OCI-LY1 (cell line): ENCODE data around the gene EPB41.
A peak's percentile ranks its signal among the peaks of the same experiment; 100 is the strongest.

Source experiments
- H2AFZ ChIP-seq: fragments of 200-600 bp; sonication (generic), shearing (Covaris generic); 2 replicates; pipeline ENCODE4 v1.6.0; 2014; ENCODE audit warnings: antibody characterized with exemption, mild to moderate bottlenecking, low read length
- H3F3A ChIP-seq: fragments of 200-600 bp; sonication (generic), shearing (Covaris generic); 2 replicates; pipeline ENCODE4 v1.6.0; 2014; ENCODE audit warnings: mild to moderate bottlenecking, antibody characterized with exemption, low read length, moderate library complexity; ENCODE audit not compliant: insufficient read depth
- H3K27ac ChIP-seq: fragments of 200-600 bp; sonication (generic); 2 replicates; pipeline ENCODE4 v1.5.1; 2014; ENCODE audit warnings: low read length, mixed run types, mild to moderate bottlenecking, low read depth; ENCODE audit not compliant: poor library complexity, severe bottlenecking
- H3K27me3 ChIP-seq: fragments of 200-600 bp; sonication (generic); 2 replicates; pipeline ENCODE4 v1.6.0; 2014; ENCODE audit warnings: antibody characterized with exemption, mild to moderate bottlenecking, low read length, moderate library complexity; ENCODE audit not compliant: insufficient read depth
- H3K36me3 ChIP-seq: fragments of 200-600 bp; sonication (generic); 2 replicates; pipeline ENCODE4 v1.6.1; 2014; ENCODE audit warnings: mild to moderate bottlenecking, antibody characterized with exemption, low read length, moderate library complexity, mixed read lengths; ENCODE audit not compliant: insufficient read depth
- H3K4me1 ChIP-seq: fragments of 200-600 bp; sonication (generic); 2 replicates; pipeline ENCODE4 v1.5.1; 2014; ENCODE audit warnings: mild to moderate bottlenecking, low read length, moderate library complexity; ENCODE audit not compliant: insufficient read depth, severe bottlenecking
- H3K4me2 ChIP-seq: fragments of 200-600 bp; sonication (generic), shearing (Covaris generic); 2 replicates; pipeline ENCODE4 v1.6.1; 2014; ENCODE audit warnings: low read length
- H3K4me3 ChIP-seq: fragments of 200-600 bp; sonication (generic); 2 replicates; pipeline ENCODE4 v1.5.1; 2014; ENCODE audit warnings: low read length, low read depth, mild to moderate bottlenecking, mixed read lengths; ENCODE audit not compliant: poor library complexity, severe bottlenecking
- H3K79me2 ChIP-seq: fragments of 200-600 bp; shearing (Covaris generic); 2 replicates; pipeline ENCODE4 v1.6.1; 2016; ENCODE audit warnings: mixed run types, low read length, mixed read lengths; ENCODE audit not compliant: insufficient read depth
- H3K9ac ChIP-seq: fragments of 200-600 bp; sonication (generic), shearing (Covaris generic); 2 replicates; pipeline ENCODE4 v1.6.1; 2014; ENCODE audit warnings: mild to moderate bottlenecking, low read length, mixed read lengths
- H3K9me2 ChIP-seq: fragments of 200-600 bp; sonication (generic), shearing (Covaris generic); 2 replicates; pipeline ENCODE4 v1.6.1; 2014; ENCODE audit warnings: low read depth, mild to moderate bottlenecking, low read length, mixed read lengths
- H3K9me3 ChIP-seq: fragments of 200-600 bp; shearing (Covaris generic); 2 replicates; pipeline ENCODE4 v1.6.1; 2014; ENCODE audit warnings: low read length, mixed read lengths
- H4K20me1 ChIP-seq: fragments of 200-600 bp; sonication (generic), shearing (Covaris generic); 2 replicates; pipeline ENCODE4 v1.6.0; 2016; ENCODE audit warnings: mild to moderate bottlenecking, low read length; ENCODE audit not compliant: insufficient read depth
- EZH2 ChIP-seq: fragments of 200-600 bp; sonication (generic), shearing (Covaris generic); IDR thresholded peaks from 2 replicates; pipeline ENCODE4 v1.8.0; 2017; ENCODE audit warnings: borderline replicate concordance, mixed run types, mild to moderate bottlenecking, antibody characterized with exemption, low read length, moderate library complexity, mixed read lengths
- TF ChIP-seq, protein P1 (sequence below): fragments of 200-600 bp; sonication (generic), shearing (Covaris generic); IDR thresholded peaks from 2 replicates; pipeline ENCODE4 v1.5.1; 2017; ENCODE audit warnings: mild to moderate bottlenecking, antibody characterized with exemption, low read length, moderate library complexity, mixed read lengths

EPB41 gene

DNA sequence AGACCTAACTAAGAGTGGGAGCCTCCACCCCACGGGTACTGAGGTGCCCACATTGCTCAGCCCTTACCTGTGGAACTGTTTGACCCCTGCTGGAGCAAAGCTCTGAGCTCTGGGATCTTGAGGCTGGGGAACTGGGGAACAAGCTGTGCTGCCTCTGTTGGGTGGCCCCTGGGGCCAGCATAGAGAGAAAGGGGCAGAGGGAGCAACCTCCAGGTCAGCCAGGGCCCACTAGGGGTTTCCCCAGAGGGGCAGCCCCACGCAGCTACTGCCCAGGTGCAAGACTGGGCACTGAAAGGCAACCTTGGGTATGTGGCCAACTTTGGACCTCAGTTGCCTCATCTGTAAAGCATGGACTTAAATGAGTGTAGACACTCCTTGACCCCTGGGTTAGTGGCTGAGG, 23.5 kb upstream of the EPB41 start:
- Histone ChIP-seq H3K79me2 (0 out of 2 replicates have a peak, but pooled peaks cover 7% of the 10 kb centered on the region), H3K27ac (no peak overlapping the region)

GRCh38 chr1:28891256-28891655, 23.1 kb upstream of the EPB41 start:
- H3K9me3 ChIP-seq, result no peaks in the 10 kb centered on the region
- no peaks in the 10 kb centered on the region for H3K9me2 ChIP-seq
- no peak overlapping the region for H3K4me3 ChIP-seq
- no peak overlapping the region for H3K4me2 ChIP-seq
- H3F3A ChIP-seq, result peaks cover 1% of the 10 kb centered on the region; the same call in 1 of the 2 replicates
- H3K79me2 ChIP-seq, result 0 out of 2 replicates have a peak, but pooled peaks cover 7% of the 10 kb centered on the region
- H3K9ac ChIP-seq, result no peak overlapping the region
- peaks cover 24% of the 10 kb centered on the region for H3K4me1 ChIP-seq
- no peak for TF ChIP-seq EZH2
- TF ChIP-seq, protein P1, sequence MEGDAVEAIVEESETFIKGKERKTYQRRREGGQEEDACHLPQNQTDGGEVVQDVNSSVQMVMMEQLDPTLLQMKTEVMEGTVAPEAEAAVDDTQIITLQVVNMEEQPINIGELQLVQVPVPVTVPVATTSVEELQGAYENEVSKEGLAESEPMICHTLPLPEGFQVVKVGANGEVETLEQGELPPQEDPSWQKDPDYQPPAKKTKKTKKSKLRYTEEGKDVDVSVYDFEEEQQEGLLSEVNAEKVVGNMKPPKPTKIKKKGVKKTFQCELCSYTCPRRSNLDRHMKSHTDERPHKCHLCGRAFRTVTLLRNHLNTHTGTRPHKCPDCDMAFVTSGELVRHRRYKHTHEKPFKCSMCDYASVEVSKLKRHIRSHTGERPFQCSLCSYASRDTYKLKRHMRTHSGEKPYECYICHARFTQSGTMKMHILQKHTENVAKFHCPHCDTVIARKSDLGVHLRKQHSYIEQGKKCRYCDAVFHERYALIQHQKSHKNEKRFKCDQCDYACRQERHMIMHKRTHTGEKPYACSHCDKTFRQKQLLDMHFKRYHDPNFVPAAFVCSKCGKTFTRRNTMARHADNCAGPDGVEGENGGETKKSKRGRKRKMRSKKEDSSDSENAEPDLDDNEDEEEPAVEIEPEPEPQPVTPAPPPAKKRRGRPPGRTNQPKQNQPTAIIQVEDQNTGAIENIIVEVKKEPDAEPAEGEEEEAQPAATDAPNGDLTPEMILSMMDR, result no peak
- no peaks in the 10 kb centered on the region for H4K20me1 ChIP-seq
- H3K27me3 ChIP-seq, result no peaks in the 10 kb centered on the region
- H3K27ac ChIP-seq, result no peak overlapping the region
- H2AFZ ChIP-seq, result no peak overlapping the region
- peaks cover 18% of the 10 kb centered on the region; the same call in 1 of the 2 replicates for H3K36me3 ChIP-seq

More for the DNA sequence above, 23.5 kb upstream of the EPB41 start:
- no peaks in the 10 kb centered on the region for H3K9me3 ChIP-seq
- H3K4me3 ChIP-seq, result no peak overlapping the region
- H4K20me1 ChIP-seq, result no peaks in the 10 kb centered on the region
- H3K36me3 ChIP-seq, result peaks cover 18% of the 10 kb centered on the region; the same call in 1 of the 2 replicates
- peaks cover 28% of the 10 kb centered on the region for H3K4me1 ChIP-seq
- H2AFZ ChIP-seq, result no peak overlapping the region
- H3K27me3 ChIP-seq, result no peaks in the 10 kb centered on the region
- H3F3A ChIP-seq, result peaks cover 5% of the 10 kb centered on the region; the same call in 1 of the 2 replicates
- no peak overlapping the region for H3K4me2 ChIP-seq
- TF ChIP-seq, protein P1, result no peak
- no peak for TF ChIP-seq EZH2
- no peak overlapping the region for H3K9ac ChIP-seq
- H3K9me2 ChIP-seq, result no peaks in the 10 kb centered on the region

DNA sequence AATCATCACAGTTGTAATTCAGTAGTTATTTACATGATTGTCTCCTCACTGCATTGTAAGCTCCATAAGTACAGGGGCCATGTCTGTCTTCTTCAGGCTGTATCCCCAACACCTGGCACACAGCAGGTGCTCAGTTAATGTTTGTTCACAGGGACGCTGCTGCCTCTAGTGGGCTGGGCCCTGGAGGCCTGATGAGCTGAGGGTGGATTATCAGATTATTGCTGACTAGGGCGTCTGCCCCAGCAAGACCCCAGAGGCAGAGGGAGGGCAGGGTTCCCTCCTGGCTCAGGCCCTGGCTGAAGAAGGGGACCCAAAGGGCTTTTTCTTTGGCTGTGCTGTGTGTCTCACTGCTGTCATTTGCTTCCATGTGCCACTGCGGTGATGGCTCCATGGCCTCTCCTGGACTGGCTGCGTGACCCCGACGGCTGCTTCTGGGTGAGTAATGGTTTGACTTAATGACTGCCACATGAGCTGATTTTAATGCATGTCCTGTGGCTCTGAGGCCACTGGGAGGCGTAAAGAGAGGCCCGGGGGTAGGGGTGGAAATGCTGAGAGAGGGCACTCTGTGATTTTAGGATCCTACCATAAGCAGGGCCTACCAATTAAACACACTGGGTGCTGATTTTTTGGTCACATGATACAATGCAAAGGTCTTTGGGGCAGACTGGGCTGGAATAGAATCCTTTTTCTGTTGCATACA, 20.8 kb upstream of the EPB41 start:
- Histone ChIP-seq H3K9me2 (no peaks in the 10 kb centered on the region), H3K36me3 (peaks cover 23% of the 10 kb centered on the region; the same call in 1 of the 2 replicates), H3K27me3 (no peaks in the 10 kb centered on the region), H3K4me3 (no peak overlapping the region), H3K27ac (no peak overlapping the region), H3F3A (no peaks in the 10 kb centered on the region), H3K4me2 (no peak overlapping the region), H2AFZ (no peak overlapping the region), H4K20me1 (no peaks in the 10 kb centered on the region), H3K9ac (no peak overlapping the region), H3K9me3 (no peaks in the 10 kb centered on the region), H3K79me2 (no peaks in the 10 kb centered on the region), H3K4me1 (peaks cover 24% of the 10 kb centered on the region)
- TF ChIP-seq, protein P1, result peak; percentile 65
- no peak for TF ChIP-seq EZH2
